ENCODE measurements around the gene MPHOSPH9. TPM values are rescaled to one million over a fixed set of nuclear protein-coding genes. Genes with fewer than 3 reads are reported as not detected.

Gene MPHOSPH9
- total and polyA plus RNA-seq, 2 of the 13 experiments (the other 11 are each of a cell fraction or from before 2014, with no cell fraction given) = 20.3 to 63.4 TPM

DNA sequence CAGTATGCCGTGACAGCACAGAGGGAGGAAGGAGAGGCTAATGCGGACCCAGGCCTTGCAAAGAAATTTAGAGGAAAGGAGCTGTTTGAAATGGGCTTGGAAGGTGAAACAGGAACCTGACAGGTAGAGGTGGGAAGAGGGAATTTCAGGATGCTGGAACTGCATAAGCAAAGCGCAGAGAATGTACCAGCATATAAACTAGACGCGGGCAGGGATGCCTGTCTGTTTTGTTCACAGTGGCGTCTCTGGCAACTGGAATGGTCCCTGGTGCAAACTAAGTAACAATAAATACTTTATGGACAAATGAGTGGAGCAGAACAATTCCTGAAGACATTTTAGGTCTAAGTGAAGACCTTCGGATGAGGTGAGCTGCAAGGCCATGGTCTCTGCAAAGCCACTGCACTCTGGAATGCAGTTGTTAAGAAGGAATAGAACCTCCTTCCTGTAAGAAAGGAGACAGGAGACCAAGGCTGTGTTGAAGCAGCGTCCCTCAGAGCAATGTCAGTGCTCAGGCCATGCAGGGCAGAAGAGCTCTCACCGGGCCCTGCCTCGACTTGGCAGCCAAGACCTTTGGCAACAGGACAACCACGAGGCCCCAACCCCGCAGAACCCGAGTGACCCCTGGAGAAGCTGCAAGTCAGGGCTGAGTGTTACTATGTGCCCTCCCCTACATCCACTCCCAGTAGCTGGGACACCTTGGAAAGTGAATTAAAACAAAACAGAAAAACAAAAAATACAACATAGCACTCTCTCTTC lies 124.8 kb downstream of the MPHOSPH9 start (continued):
- TF ChIP-seq, protein P1, sequence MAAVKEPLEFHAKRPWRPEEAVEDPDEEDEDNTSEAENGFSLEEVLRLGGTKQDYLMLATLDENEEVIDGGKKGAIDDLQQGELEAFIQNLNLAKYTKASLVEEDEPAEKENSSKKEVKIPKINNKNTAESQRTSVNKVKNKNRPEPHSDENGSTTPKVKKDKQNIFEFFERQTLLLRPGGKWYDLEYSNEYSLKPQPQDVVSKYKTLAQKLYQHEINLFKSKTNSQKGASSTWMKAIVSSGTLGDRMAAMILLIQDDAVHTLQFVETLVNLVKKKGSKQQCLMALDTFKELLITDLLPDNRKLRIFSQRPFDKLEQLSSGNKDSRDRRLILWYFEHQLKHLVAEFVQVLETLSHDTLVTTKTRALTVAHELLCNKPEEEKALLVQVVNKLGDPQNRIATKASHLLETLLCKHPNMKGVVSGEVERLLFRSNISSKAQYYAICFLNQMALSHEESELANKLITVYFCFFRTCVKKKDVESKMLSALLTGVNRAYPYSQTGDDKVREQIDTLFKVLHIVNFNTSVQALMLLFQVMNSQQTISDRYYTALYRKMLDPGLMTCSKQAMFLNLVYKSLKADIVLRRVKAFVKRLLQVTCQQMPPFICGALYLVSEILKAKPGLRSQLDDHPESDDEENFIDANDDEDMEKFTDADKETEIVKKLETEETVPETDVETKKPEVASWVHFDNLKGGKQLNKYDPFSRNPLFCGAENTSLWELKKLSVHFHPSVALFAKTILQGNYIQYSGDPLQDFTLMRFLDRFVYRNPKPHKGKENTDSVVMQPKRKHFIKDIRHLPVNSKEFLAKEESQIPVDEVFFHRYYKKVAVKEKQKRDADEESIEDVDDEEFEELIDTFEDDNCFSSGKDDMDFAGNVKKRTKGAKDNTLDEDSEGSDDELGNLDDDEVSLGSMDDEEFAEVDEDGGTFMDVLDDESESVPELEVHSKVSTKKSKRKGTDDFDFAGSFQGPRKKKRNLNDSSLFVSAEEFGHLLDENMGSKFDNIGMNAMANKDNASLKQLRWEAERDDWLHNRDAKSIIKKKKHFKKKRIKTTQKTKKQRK (IDR thresholded peaks at IDR 0.05; ENCODE audit: low read length) = no peak
- no peak for TF ChIP-seq SRSF9 (IDR thresholded peaks at IDR 0.05; ENCODE audit: borderline replicate concordance, insufficient read depth, low read depth, low read length, poor library complexity, severe bottlenecking)
- TF ChIP-seq, protein P2, sequence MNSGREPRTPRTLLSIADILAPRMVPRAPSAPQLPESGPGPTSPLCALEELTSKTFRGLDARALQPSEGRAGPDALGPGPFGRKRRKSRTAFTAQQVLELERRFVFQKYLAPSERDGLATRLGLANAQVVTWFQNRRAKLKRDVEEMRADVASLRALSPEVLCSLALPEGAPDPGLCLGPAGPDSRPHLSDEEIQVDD (CRISPR knock-in tag; IDR thresholded peaks at IDR 0.05; ENCODE audit: borderline replicate concordance) = no peak

GRCh38 chr12:123106640-123107359 lies 126.1 kb downstream of the MPHOSPH9 start:
- Histone ChIP-seq H3K36me3 (replicated peaks in 1 of 2; ENCODE audit: control insufficient read depth in 1 of 2, insufficient read depth in 2 of 2, low read length in 2 of 2) (peaks cover 8 to 22% of the 10 kb centered on the region in 2 experiments), H3K4me2 (ENCODE audit: low read depth, low read length) (no peak overlapping the region), H3K4me3 (replicated peaks in 1 of 3; ENCODE audit: insufficient read depth in 1 of 3, low read depth in 2 of 3, low read length in 3 of 3) (no peak overlapping the region), H3K27ac (ENCODE audit: extremely low read length, insufficient read depth, low read length) (no peak overlapping the region), H3K9ac (ENCODE audit: insufficient read depth, low read depth, low read length) (no peak overlapping the region), H3K4me1 (ENCODE audit: insufficient read depth, low read length) (peaks cover 53% of the 10 kb centered on the region), H3K79me2 (ENCODE audit: insufficient read depth, low read length) (no peaks in the 10 kb centered on the region), H3K27me3 (ENCODE audit: control insufficient read depth in 1 of 2, insufficient read depth in 2 of 2, low read length in 2 of 2) (no peaks in the 10 kb centered on the region), H2AFZ (ENCODE audit: low read length) (no peak overlapping the region), H4K20me1 (ENCODE audit: insufficient read depth, low read length) (no peaks in the 10 kb centered on the region), H3K9me3 (ENCODE audit: low read length) (no peaks in the 10 kb centered on the region)
- no TSS peak for BruUV-seq (replicated peaks)
- intact Hi-C loops (cut with micrococcal nuclease; ENCODE audit: unreplicated experiment) (no loop called here), in situ Hi-C loops (cut with HindIII; ENCODE audit: extremely low pct_ligation_motif_present, low pct_unique_long_range_greater_than_20kb) (no loop called here)
- ChIA-PET POLR2A (no interaction called here), CTCF (ENCODE audit: low intra/inter-chr PET ratio, low total read pairs) (no interaction called here)
- no peak for DNase-seq (ENCODE audit: low spot score)
- 91% methylated on average over 5 of the region's 9 CpGs for WGBS (ENCODE audit: low lambda C conversion rate)
- FAIRE-seq = no peak
- ATAC-seq = no peak
- TF ChIP-seq ETV5 (CRISPR knock-in tag; IDR thresholded peaks at IDR 0.05; ENCODE audit: borderline replicate concordance) (peak; percentile 72; the same call in 1 of the 2 replicates), SOX5 (CRISPR knock-in tag; IDR thresholded peaks at IDR 0.05; ENCODE audit: borderline replicate concordance) (peak; percentile 73; the same call in 1 of the 2 replicates), GABPA (IDR thresholded peaks at IDR 0.05; ENCODE audit: low read depth, low read length) (no peak), GABPA (CRISPR knock-in tag; IDR thresholded peaks at IDR 0.05; ENCODE audit: low read depth) (peak; percentile 38; the same call in 1 of the 2 replicates), SOX13 (IDR thresholded peaks at IDR 0.05) (no peak), SOX13 (CRISPR knock-in tag; conservative IDR thresholded peaks at IDR 0.05 in 1 of 2, IDR thresholded peaks at IDR 0.05 in 1 of 2) (peak in 1 of 2 experiments; percentile 70; a peak in 2 of 4 replicates), ZNF567 (CRISPR knock-in tag; IDR thresholded peaks at IDR 0.05; ENCODE audit: borderline replicate concordance) (no peak), GABPB1 (CRISPR knock-in tag; IDR thresholded peaks at IDR 0.05) (peak; percentile 55), REPIN1 (CRISPR knock-in tag; IDR thresholded peaks at IDR 0.05; ENCODE audit: borderline replicate concordance, low read depth) (no peak)
- TF ChIP-seq, protein P3, sequence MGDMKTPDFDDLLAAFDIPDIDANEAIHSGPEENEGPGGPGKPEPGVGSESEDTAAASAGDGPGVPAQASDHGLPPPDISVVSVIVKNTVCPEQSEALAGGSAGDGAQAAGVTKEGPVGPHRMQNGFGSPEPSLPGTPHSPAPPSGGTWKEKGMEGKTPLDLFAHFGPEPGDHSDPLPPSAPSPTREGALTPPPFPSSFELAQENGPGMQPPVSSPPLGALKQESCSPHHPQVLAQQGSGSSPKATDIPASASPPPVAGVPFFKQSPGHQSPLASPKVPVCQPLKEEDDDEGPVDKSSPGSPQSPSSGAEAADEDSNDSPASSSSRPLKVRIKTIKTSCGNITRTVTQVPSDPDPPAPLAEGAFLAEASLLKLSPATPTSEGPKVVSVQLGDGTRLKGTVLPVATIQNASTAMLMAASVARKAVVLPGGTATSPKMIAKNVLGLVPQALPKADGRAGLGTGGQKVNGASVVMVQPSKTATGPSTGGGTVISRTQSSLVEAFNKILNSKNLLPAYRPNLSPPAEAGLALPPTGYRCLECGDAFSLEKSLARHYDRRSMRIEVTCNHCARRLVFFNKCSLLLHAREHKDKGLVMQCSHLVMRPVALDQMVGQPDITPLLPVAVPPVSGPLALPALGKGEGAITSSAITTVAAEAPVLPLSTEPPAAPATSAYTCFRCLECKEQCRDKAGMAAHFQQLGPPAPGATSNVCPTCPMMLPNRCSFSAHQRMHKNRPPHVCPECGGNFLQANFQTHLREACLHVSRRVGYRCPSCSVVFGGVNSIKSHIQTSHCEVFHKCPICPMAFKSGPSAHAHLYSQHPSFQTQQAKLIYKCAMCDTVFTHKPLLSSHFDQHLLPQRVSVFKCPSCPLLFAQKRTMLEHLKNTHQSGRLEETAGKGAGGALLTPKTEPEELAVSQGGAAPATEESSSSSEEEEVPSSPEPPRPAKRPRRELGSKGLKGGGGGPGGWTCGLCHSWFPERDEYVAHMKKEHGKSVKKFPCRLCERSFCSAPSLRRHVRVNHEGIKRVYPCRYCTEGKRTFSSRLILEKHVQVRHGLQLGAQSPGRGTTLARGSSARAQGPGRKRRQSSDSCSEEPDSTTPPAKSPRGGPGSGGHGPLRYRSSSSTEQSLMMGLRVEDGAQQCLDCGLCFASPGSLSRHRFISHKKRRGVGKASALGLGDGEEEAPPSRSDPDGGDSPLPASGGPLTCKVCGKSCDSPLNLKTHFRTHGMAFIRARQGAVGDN (CRISPR knock-in tag; IDR thresholded peaks at IDR 0.05) = peak; percentile 19; the same call in 1 of the 2 replicates
